HEK293T (cell line): ENCODE data around the gene THRB.

Experiments used
- CTCF ChIA-PET: fragments of 350-600 bp; formaldehyde crosslinking; extraction: SDS; loops from one replicate; lab custom pipeline; 2021; ENCODE audit warnings: antibody characterized with exemption, inconsistent platforms; lab: Yijun Ruan, JAX
- POLR2A ChIA-PET: fragments of 350-600 bp; formaldehyde crosslinking; extraction: SDS; loops from one replicate; lab custom pipeline; 2020; ENCODE audit warnings: antibody characterized with exemption, inconsistent platforms; lab: Yijun Ruan, JAX
- DNase-seq: peaks from one replicate; pipeline ENCODE4 v3.0.0; 2012; ENCODE audit warnings: mixed read lengths; ENCODE audit errors: extremely low spot score
- ARNT ChIP-seq: fragments of 450-650 bp; IDR thresholded peaks from 2 replicates; pipeline ENCODE4 v1.6.1; 2017; ENCODE audit warnings: mild to moderate bottlenecking
- BHLHE40 ChIP-seq: fragments of 450-650 bp; IDR thresholded peaks from 2 replicates; pipeline ENCODE4 v1.6.1; 2016; ENCODE audit warnings: mild to moderate bottlenecking, moderate library complexity, borderline replicate concordance
- CTBP1 ChIP-seq: fragments of 450-650 bp; IDR thresholded peaks from 2 replicates; pipeline ENCODE4 v1.6.1; 2016; ENCODE audit warnings: borderline replicate concordance
- ELF4 ChIP-seq: fragments of 450-650 bp; IDR thresholded peaks from 2 replicates; pipeline ENCODE4 v1.6.1; 2017; ENCODE audit warnings: antibody characterized with exemption
- FOXA1 ChIP-seq: fragments of 450-650 bp; IDR thresholded peaks from 2 replicates; pipeline ENCODE4 v1.6.1; 2016; ENCODE audit warnings: mild to moderate bottlenecking
- FOXK2 ChIP-seq: fragments of 450-650 bp; IDR thresholded peaks from 2 replicates; pipeline ENCODE4 v1.6.1; 2016; ENCODE audit warnings: mild to moderate bottlenecking
- FOXM1 ChIP-seq: fragments of 450-650 bp; IDR thresholded peaks from 2 replicates; pipeline ENCODE4 v1.6.1; 2017; ENCODE audit warnings: mild to moderate bottlenecking, borderline replicate concordance
- HDGF ChIP-seq: fragments of 450-650 bp; IDR thresholded peaks from 2 replicates; pipeline ENCODE4 v1.6.1; 2017; ENCODE audit warnings: antibody characterized with exemption, borderline replicate concordance
- L3MBTL2 ChIP-seq: fragments of 450-650 bp; conservative IDR thresholded peaks from 2 replicates; pipeline ENCODE4 v1.6.1; 2016; ENCODE audit warnings: mild to moderate bottlenecking
- LEF1 ChIP-seq: fragments of 450-650 bp; IDR thresholded peaks from 2 replicates; pipeline ENCODE4 v1.6.1; 2017; ENCODE audit warnings: mild to moderate bottlenecking, borderline replicate concordance
- NFRKB ChIP-seq: fragments of 450-650 bp; IDR thresholded peaks from 2 replicates; pipeline ENCODE4 v1.6.1; 2016; ENCODE audit warnings: mild to moderate bottlenecking, moderate library complexity
- PKNOX1 ChIP-seq: fragments of 450-650 bp; IDR thresholded peaks from 2 replicates; pipeline ENCODE4 v1.6.1; 2016
- SP1 ChIP-seq: fragments of 450-650 bp; IDR thresholded peaks from 2 replicates; pipeline ENCODE4 v1.6.1; 2017
- SUZ12 ChIP-seq: fragments of 450-650 bp; IDR thresholded peaks from 2 replicates; pipeline ENCODE4 v1.6.1; 2016; ENCODE audit warnings: mild to moderate bottlenecking
- TARDBP ChIP-seq: fragments of 450-650 bp; IDR thresholded peaks from 2 replicates; pipeline ENCODE4 v1.6.1; 2016
- ZNF384 ChIP-seq: fragments of 450-650 bp; IDR thresholded peaks from 2 replicates; pipeline ENCODE4 v1.6.1; 2016

Gene THRB

GRCh38 chr3:24258727-24259600 is 235.7 kb downstream of the THRB start:
- TF ChIP-seq FOXM1 (no peak), TARDBP (no peak), L3MBTL2 (no peak), LEF1 (no peak), SUZ12 (no peak), FOXK2 (no peak), NFRKB (no peak), ZNF384 (no peak), BHLHE40 (no peak), HDGF (no peak), ARNT (no peak), PKNOX1 (no peak)
- no peak for DNase-seq
- POLR2A ChIA-PET: no interaction called here
- CTCF ChIA-PET: no interaction called here

- no peak for DNase-seq
- ChIA-PET CTCF (no interaction called here), POLR2A (no interaction called here)
- TF ChIP-seq ELF4 (no peak), NFRKB (no peak), FOXA1 (no peak), BHLHE40 (no peak), L3MBTL2 (no peak), SUZ12 (no peak)
Observed at GRCh38 chr3:24258260-24258659, 236.4 kb downstream of the THRB start.

GRCh38 chr3:24255414-24255813 is 239.2 kb downstream of the THRB start:
- TF ChIP-seq SP1 (no peak), SUZ12 (no peak), TARDBP (no peak), FOXK2 (no peak), ZNF384 (no peak), ARNT (no peak), NFRKB (no peak), BHLHE40 (no peak), CTBP1 (no peak), ELF4 (no peak), HDGF (no peak), FOXA1 (no peak), LEF1 (no peak), L3MBTL2 (no peak), FOXM1 (no peak), PKNOX1 (no peak)
- no peak for DNase-seq
- ChIA-PET CTCF (no interaction called here), POLR2A (no interaction called here)

GRCh38 chr3:24254649-24255048 is 240.0 kb downstream of the THRB start:
- TF ChIP-seq SP1 (no peak), BHLHE40 (no peak), SUZ12 (no peak), FOXA1 (no peak), NFRKB (no peak), ARNT (no peak), ELF4 (no peak), HDGF (no peak), FOXM1 (no peak), TARDBP (no peak), L3MBTL2 (no peak), FOXK2 (no peak), ZNF384 (no peak), CTBP1 (no peak), PKNOX1 (no peak), LEF1 (no peak)
- no peak for DNase-seq
- CTCF ChIA-PET: no interaction called here
- POLR2A ChIA-PET: no interaction called here

GRCh38 chr3:24253336-24253735 is 241.3 kb downstream of the THRB start:
- TF ChIP-seq NFRKB: no peak
- no peak for TF ChIP-seq ELF4
- TF ChIP-seq L3MBTL2: no peak
- TF ChIP-seq HDGF: no peak
- no peak for TF ChIP-seq FOXA1
- no peak for TF ChIP-seq LEF1
- DNase-seq: no peak
- ChIA-PET POLR2A (no interaction called here), CTCF (no interaction called here)

- POLR2A ChIA-PET: no interaction called here
- no peak for DNase-seq
- CTCF ChIA-PET: no interaction called here
- TF ChIP-seq ELF4 (no peak), FOXM1 (no peak), LEF1 (no peak), FOXA1 (no peak), ARNT (no peak), BHLHE40 (no peak), TARDBP (no peak), PKNOX1 (no peak), L3MBTL2 (no peak), NFRKB (no peak), ZNF384 (no peak), SP1 (no peak), HDGF (no peak), CTBP1 (no peak), SUZ12 (no peak), FOXK2 (no peak)
Observed at GRCh38 chr3:24249523-24249922, 245.1 kb downstream of the THRB start.
